HG02973 (cell line): ENCODE measurements around the gene ZC3H13.

Source experiments
- ATAC-seq: cut with Tn5 transposase; IDR thresholded peaks from one replicate; pipeline ENCODE4 v1.9.1; 2021; ENCODE audit warnings: moderate library complexity; ENCODE audit not compliant: unreplicated experiment

Gene ZC3H13

DNA sequence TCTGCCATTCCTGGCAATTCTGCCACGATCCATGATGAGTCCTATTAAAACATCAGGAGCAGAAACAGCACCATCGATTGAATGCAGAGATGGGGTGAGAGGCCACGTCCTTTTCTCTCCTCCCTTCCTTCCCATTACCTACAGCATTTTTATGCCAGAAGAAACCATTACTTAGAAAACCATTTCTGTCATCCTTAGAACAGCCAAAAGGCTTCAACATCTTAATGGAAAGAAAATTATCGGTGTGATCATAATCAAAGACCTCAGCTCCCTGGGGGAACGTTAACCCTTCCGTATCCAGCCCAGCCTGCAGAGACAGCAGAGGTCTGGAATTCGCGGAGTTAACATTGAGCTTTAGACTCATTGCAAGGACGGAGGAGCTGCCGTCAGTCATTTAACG, 145.0 kb downstream of the ZC3H13 start:
- ATAC-seq: no peak
